Choroid plexus epithelial cell (primary cell): ENCODE results near the gene RAB3B.
A peak's percentile ranks its signal among the peaks of the same experiment; 100 is the strongest.

Source experiments
- DNase-seq: peaks from one replicate; pipeline ENCODE4 v3.0.0-alpha.2; 2010; ENCODE audit warnings: low read depth
- H3K4me3 ChIP-seq: 2 replicates; pipeline ENCODE4 v1.5.1; 2011; ENCODE audit warnings: low read depth, mild to moderate bottlenecking, control low read depth, low read length, moderate library complexity
- TF ChIP-seq, protein P1 (sequence below): conservative IDR thresholded peaks from 2 replicates; pipeline ENCODE4 v1.5.1; 2011; ENCODE audit warnings: low read depth, mild to moderate bottlenecking, control low read depth, inconsistent platforms, low read length, moderate library complexity

The RAB3B gene

GRCh38 chr1:51961954-51962353 is 28.5 kb downstream of the RAB3B start:
- no peak for DNase-seq
- no peak overlapping the region for H3K4me3 ChIP-seq
- TF ChIP-seq, protein P1, sequence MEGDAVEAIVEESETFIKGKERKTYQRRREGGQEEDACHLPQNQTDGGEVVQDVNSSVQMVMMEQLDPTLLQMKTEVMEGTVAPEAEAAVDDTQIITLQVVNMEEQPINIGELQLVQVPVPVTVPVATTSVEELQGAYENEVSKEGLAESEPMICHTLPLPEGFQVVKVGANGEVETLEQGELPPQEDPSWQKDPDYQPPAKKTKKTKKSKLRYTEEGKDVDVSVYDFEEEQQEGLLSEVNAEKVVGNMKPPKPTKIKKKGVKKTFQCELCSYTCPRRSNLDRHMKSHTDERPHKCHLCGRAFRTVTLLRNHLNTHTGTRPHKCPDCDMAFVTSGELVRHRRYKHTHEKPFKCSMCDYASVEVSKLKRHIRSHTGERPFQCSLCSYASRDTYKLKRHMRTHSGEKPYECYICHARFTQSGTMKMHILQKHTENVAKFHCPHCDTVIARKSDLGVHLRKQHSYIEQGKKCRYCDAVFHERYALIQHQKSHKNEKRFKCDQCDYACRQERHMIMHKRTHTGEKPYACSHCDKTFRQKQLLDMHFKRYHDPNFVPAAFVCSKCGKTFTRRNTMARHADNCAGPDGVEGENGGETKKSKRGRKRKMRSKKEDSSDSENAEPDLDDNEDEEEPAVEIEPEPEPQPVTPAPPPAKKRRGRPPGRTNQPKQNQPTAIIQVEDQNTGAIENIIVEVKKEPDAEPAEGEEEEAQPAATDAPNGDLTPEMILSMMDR: no peak

DNA sequence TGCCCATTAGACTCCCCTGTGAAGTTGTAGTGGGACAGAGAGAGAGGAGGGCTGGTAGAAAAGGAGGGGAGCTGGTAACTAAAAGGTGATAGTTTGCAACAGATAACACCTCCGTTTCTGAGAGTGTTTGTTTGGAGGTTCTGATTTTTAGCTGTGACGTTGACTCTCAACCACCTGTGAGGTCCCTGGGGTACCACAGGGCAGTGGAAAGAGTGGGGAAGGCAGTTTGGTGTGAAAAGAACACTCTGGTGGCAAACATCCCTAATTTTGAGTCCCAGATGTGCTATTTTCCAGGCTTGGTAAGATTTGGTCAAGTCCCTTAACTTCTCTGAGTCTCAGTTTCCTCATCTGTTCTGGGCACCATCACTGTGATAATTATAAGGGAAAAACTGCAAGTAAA is 29.3 kb downstream of the RAB3B start:
- DNase-seq: no peak
- TF ChIP-seq, protein P1: no peak

DNA sequence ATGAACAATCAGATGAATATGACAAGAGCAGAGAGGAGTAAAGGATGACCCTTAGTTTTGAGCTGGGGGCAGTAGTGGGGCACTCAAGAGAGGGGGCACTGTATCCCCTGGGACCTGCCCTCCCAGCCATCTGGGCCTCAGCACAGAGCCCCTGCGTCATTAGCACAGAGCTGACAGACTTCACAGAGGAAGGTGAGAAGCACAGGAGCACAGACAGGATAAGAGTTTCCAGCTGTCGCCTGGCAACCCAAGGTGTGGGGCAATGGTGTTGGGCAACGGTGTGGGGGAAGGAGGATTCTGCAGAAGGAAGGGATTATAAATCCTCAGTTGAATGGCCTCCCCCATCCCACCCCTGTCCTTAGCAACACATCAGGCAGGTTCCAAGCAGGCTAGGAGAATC is 30.2 kb downstream of the RAB3B start:
- no peak for DNase-seq
- H3K4me3 ChIP-seq: no peak overlapping the region
- TF ChIP-seq, protein P1: no peak

More for the DNA sequence above, 29.3 kb downstream of the RAB3B start:
- H3K4me3 ChIP-seq: no peak overlapping the region

DNA sequence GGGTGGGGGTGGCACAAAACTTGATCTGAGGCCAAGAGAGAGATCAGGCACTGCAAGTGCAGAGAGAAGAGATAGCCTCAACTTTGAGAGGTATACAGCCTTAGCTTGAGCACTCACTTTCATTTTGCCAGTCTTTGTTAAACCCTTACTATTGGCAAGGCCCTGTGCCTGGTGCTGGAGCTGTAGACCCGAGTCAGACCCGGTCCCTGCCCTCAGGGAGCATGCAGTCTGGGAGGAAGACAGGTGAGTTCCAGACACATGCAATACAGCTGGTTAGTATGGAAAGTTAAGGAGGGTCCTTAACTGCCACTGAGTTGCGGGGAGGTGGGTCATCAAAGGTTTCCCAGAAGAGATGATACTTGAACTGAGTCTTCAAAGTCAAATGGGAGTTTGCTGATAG is 31.7 kb downstream of the RAB3B start:
- no peak for DNase-seq
- TF ChIP-seq, protein P1: no peak

GRCh38 chr1:51957618-51958017 is 32.9 kb downstream of the RAB3B start:
- H3K4me3 ChIP-seq: no peak overlapping the region
- DNase-seq: no peak
- TF ChIP-seq, protein P1: peak; percentile 15

More for the DNA sequence above, 31.7 kb downstream of the RAB3B start:
- no peak overlapping the region for H3K4me3 ChIP-seq

GRCh38 chr1:51956528-51957509 is 33.7 kb downstream of the RAB3B start:
- H3K4me3 ChIP-seq: no peak overlapping the region
- TF ChIP-seq, protein P1: no peak
- DNase-seq: no peak
